Activated naive CD4-positive, alpha-beta T cell treated with anti-CD3 and anti-CD28 coated beads for 36 hours (primary cell): ENCODE results near the gene GDF9. TPM values are rescaled to one million over a fixed set of nuclear protein-coding genes. Genes with fewer than 3 reads are reported as not detected.

ENCODE experiments used
- CTCF ChIA-PET: fragments of 350-600 bp; sonication (Branson Sonifier 250); formaldehyde crosslinking; loops from one replicate; lab custom pipeline; 2021; ENCODE audit warnings: antibody characterized with exemption; lab: Charles Lee
- DNase-seq: peaks from one replicate; pipeline ENCODE4 v3.0.0-alpha.2; 2020
- H3K27ac Mint-ChIP-seq: one replicate; pipeline ENCODE4 v1.8.0; 2021; ENCODE audit warnings: mild to moderate bottlenecking, mixed read lengths
- H3K27me3 Mint-ChIP-seq: one replicate; pipeline ENCODE4 v1.8.0; 2021; ENCODE audit warnings: low read depth, mixed read lengths
- H3K36me3 Mint-ChIP-seq: one replicate; pipeline ENCODE4 v1.8.0; 2021; ENCODE audit warnings: low read depth, mixed read lengths
- H3K4me1 Mint-ChIP-seq: one replicate; pipeline ENCODE4 v1.8.0; 2021; ENCODE audit warnings: low read depth, mixed read lengths
- H3K4me3 Mint-ChIP-seq: one replicate; pipeline ENCODE4 v1.8.0; 2021; ENCODE audit warnings: mild to moderate bottlenecking, moderate library complexity, mixed read lengths
- H3K9me3 Mint-ChIP-seq: one replicate; pipeline ENCODE4 v1.8.0; 2021; ENCODE audit warnings: mixed read lengths
- intact Hi-C: fragments of 100-400 bp; cut with micrococcal nuclease; formaldehyde crosslinking; loops from one replicate; pipeline ENCODE4 v1.15.1; 2023
- total RNA-seq, 2 experiments: library from RNA; stranded (reverse); gene quantifications; one replicate each; pipeline ENCODE4 v1.2.3, GENCODE V29; 2021

GDF9 gene
- total RNA-seq, 2 experiments from 2014 or later = 0.64 to 1.2 TPM

GRCh38 chr5:132850066-132850465, 16.2 kb downstream of the GDF9 start:
- CTCF ChIA-PET = interaction anchor here (0.6 to 0.8 kb wide), 2 partner anchors 26 to 733 kb away, joined by 3 to 4 read pairs; no protein-coding TSS in a partner anchor
- H3K27ac Mint-ChIP-seq = no peak overlapping the region
- intact Hi-C loops = no loop called here
- DNase-seq = no peak
- no peak overlapping the region for H3K4me3 Mint-ChIP-seq
- no peaks in the 10 kb centered on the region for H3K36me3 Mint-ChIP-seq
- H3K9me3 Mint-ChIP-seq = no peaks in the 10 kb centered on the region
- H3K27me3 Mint-ChIP-seq = no peaks in the 10 kb centered on the region
- H3K4me1 Mint-ChIP-seq = peaks cover 2% of the 10 kb centered on the region

- DNase-seq = no peak
- Mint-ChIP-seq H3K36me3 (no peaks in the 10 kb centered on the region), H3K27me3 (no peaks in the 10 kb centered on the region), H3K27ac (no peak overlapping the region), H3K9me3 (no peaks in the 10 kb centered on the region), H3K4me3 (no peak overlapping the region), H3K4me1 (peaks cover 2% of the 10 kb centered on the region)
- intact Hi-C loops = no loop called here
- CTCF ChIA-PET = interaction anchor here (1.1 kb wide), 1 partner anchor 20 kb away, joined by 3 read pairs; no protein-coding TSS in a partner anchor
Observed at GRCh38 chr5:132849347-132849746, 16.9 kb downstream of the GDF9 start.

- Mint-ChIP-seq H3K27me3 (no peaks in the 10 kb centered on the region), H3K4me3 (no peak overlapping the region), H3K4me1 (no peaks in the 10 kb centered on the region), H3K9me3 (no peaks in the 10 kb centered on the region), H3K36me3 (no peaks in the 10 kb centered on the region), H3K27ac (no peak overlapping the region)
- CTCF ChIA-PET = interaction anchor here (1.1 kb wide), 1 partner anchor 19 kb away, joined by 3 read pairs; no protein-coding TSS in a partner anchor
- intact Hi-C loops = no loop called here
- DNase-seq = no peak
Observed at GRCh38 chr5:132848270-132848669, 18.0 kb downstream of the GDF9 start.

DNA sequence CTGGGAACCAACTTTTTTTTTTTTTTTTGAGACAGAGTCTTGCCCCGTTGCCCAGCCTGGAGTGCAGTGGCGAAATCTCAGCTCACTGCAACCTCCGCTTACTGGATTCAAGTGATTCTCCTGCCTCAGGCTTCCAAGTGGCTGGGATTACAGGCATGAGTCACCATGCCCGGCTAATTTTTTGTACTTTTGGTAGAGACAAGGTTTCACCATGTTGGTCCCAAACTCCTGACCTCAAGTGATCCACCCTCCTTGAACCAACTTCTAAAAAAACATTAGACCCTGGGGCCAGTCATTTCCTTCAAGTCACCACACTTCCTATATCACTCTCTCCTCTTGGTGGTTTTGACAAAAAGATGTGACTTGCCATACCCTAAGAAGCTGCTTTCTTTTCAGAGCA, 25.0 kb downstream of the GDF9 start:
- H3K36me3 Mint-ChIP-seq = no peaks in the 10 kb centered on the region
- no peaks in the 10 kb centered on the region for H3K27me3 Mint-ChIP-seq
- no peak for DNase-seq
- CTCF ChIA-PET = interaction anchor here (1.7 kb wide), 1 partner anchor 13 kb away, joined by 3 read pairs; no protein-coding TSS in a partner anchor
- H3K4me1 Mint-ChIP-seq = no peaks in the 10 kb centered on the region
- intact Hi-C loops = no loop called here
- no peak overlapping the region for H3K27ac Mint-ChIP-seq
- no peaks in the 10 kb centered on the region for H3K9me3 Mint-ChIP-seq
- no peak overlapping the region for H3K4me3 Mint-ChIP-seq

- intact Hi-C loops = no loop called here
- no peaks in the 10 kb centered on the region for H3K4me1 Mint-ChIP-seq
- no peak overlapping the region for H3K27ac Mint-ChIP-seq
- H3K27me3 Mint-ChIP-seq = no peaks in the 10 kb centered on the region
- CTCF ChIA-PET = interaction anchor here (1.7 kb wide), 1 partner anchor 12 kb away, joined by 3 read pairs; no protein-coding TSS in a partner anchor
- DNase-seq = no peak
- H3K4me3 Mint-ChIP-seq = no peak overlapping the region
- no peaks in the 10 kb centered on the region for H3K9me3 Mint-ChIP-seq
- no peaks in the 10 kb centered on the region for H3K36me3 Mint-ChIP-seq
Observed at GRCh38 chr5:132840896-132841295, 25.4 kb downstream of the GDF9 start.

GRCh38 chr5:132840313-132840712, 26.0 kb downstream of the GDF9 start:
- Mint-ChIP-seq H3K4me3 (no peak overlapping the region), H3K4me1 (no peaks in the 10 kb centered on the region), H3K27ac (no peak overlapping the region), H3K36me3 (no peaks in the 10 kb centered on the region), H3K27me3 (no peaks in the 10 kb centered on the region), H3K9me3 (no peaks in the 10 kb centered on the region)
- intact Hi-C loops = no loop called here
- DNase-seq = no peak
- CTCF ChIA-PET = interaction anchor here (1.7 kb wide), 1 partner anchor 12 kb away, joined by 3 read pairs; no protein-coding TSS in a partner anchor

GRCh38 chr5:132839426-132840301, 26.6 kb downstream of the GDF9 start:
- H3K27me3 Mint-ChIP-seq = no peaks in the 10 kb centered on the region
- no peak overlapping the region for H3K27ac Mint-ChIP-seq
- H3K4me1 Mint-ChIP-seq = no peaks in the 10 kb centered on the region
- DNase-seq = no peak
- CTCF ChIA-PET = interaction anchor here (1.7 kb wide), 1 partner anchor 11 kb away, joined by 3 read pairs; no protein-coding TSS in a partner anchor
- intact Hi-C loops = no loop called here
- H3K36me3 Mint-ChIP-seq = no peaks in the 10 kb centered on the region
- H3K9me3 Mint-ChIP-seq = no peaks in the 10 kb centered on the region
- H3K4me3 Mint-ChIP-seq = no peak overlapping the region

- Mint-ChIP-seq H3K4me3 (no peak overlapping the region), H3K27ac (no peak overlapping the region), H3K27me3 (no peaks in the 10 kb centered on the region), H3K9me3 (no peaks in the 10 kb centered on the region), H3K36me3 (no peaks in the 10 kb centered on the region), H3K4me1 (no peaks in the 10 kb centered on the region)
- CTCF ChIA-PET = interaction anchor here (1.7 kb wide), 1 partner anchor 19 kb away, joined by 6 read pairs; no protein-coding TSS in a partner anchor
- DNase-seq = no peak
- intact Hi-C loops = no loop called here
Observed at GRCh38 chr5:132838516-132839282, 27.6 kb downstream of the GDF9 start.

DNA sequence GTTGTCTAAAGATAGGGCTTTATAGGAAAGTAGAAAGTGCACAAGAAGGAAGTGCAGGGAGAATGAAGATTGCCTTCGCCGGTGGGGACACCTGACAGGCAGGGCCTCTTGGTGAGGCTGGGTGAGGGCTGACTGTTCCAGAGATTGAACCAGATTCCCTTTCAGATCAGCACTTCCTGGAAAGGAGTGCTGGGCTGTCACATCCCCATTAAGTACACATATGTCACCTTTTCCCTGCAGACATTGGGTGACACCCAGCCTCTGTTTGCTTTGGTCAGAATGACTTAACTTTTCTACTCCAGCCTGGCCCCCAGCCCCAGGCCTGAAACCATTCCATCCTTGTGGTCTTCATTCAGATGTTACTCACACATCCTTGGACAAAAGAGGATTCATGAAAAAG, 28.4 kb downstream of the GDF9 start:
- CTCF ChIA-PET = interaction anchor here (1.7 kb wide), 1 partner anchor 18 kb away, joined by 6 read pairs; no protein-coding TSS in a partner anchor
- Mint-ChIP-seq H3K27me3 (no peaks in the 10 kb centered on the region), H3K36me3 (no peaks in the 10 kb centered on the region), H3K4me1 (no peaks in the 10 kb centered on the region), H3K4me3 (no peak overlapping the region), H3K27ac (no peak overlapping the region), H3K9me3 (no peaks in the 10 kb centered on the region)
- no peak for DNase-seq
- intact Hi-C loops = no loop called here

GRCh38 chr5:132836852-132837251, 29.4 kb downstream of the GDF9 start:
- CTCF ChIA-PET = interaction anchor here (1.7 kb wide), 1 partner anchor 17 kb away, joined by 6 read pairs; no protein-coding TSS in a partner anchor
- intact Hi-C loops = no loop called here
- Mint-ChIP-seq H3K9me3 (no peaks in the 10 kb centered on the region), H3K27me3 (peaks cover 3% of the 10 kb centered on the region), H3K4me3 (no peak overlapping the region), H3K36me3 (no peaks in the 10 kb centered on the region), H3K4me1 (no peaks in the 10 kb centered on the region), H3K27ac (no peak overlapping the region)
- no peak for DNase-seq

- H3K4me1 Mint-ChIP-seq = peaks cover 4% of the 10 kb centered on the region
- no peak overlapping the region for H3K4me3 Mint-ChIP-seq
- intact Hi-C loops = no loop called here
- no peaks in the 10 kb centered on the region for H3K9me3 Mint-ChIP-seq
- CTCF ChIA-PET = interaction anchor here (1.5 kb wide), 1 partner anchor 10 kb away, joined by 8 read pairs; no protein-coding TSS in a partner anchor
- no peaks in the 10 kb centered on the region for H3K36me3 Mint-ChIP-seq
- H3K27ac Mint-ChIP-seq = no peak overlapping the region
- no peak for DNase-seq
- peaks cover 19% of the 10 kb centered on the region for H3K27me3 Mint-ChIP-seq
Observed at GRCh38 chr5:132834057-132834456, 32.2 kb downstream of the GDF9 start.

- H3K27ac Mint-ChIP-seq = no peak overlapping the region
- DNase-seq = no peak
- no peaks in the 10 kb centered on the region for H3K9me3 Mint-ChIP-seq
- intact Hi-C loops = no loop called here
- H3K27me3 Mint-ChIP-seq = peaks cover 31% of the 10 kb centered on the region
- no peaks in the 10 kb centered on the region for H3K36me3 Mint-ChIP-seq
- peaks cover 4% of the 10 kb centered on the region for H3K4me1 Mint-ChIP-seq
- H3K4me3 Mint-ChIP-seq = no peak overlapping the region
- CTCF ChIA-PET = interaction anchor here (1.0 to 4.6 kb wide), 2 partner anchors 13 to 121 kb away, joined by 5 to 45 read pairs; no protein-coding TSS in a partner anchor
Observed at GRCh38 chr5:132832612-132833011, 33.7 kb downstream of the GDF9 start.
